ENCODE results near the gene LIPN. TPM values are rescaled to one million over a fixed set of nuclear protein-coding genes. Genes with fewer than 3 reads are reported as not detected.

LIPN gene
- total and polyA plus RNA-seq, 2 experiments from 2014 or later = 0.17 TPM; not detected in 1

- H4K20me1 ChIP-seq (ENCODE audit: insufficient read depth, poor library complexity, severe bottlenecking) = no peaks in the 10 kb centered on the region
- WGBS (ENCODE audit: low lambda C conversion rate, missing lambda C conversion rate) = 51% methylated on average over 2 of the region's 2 CpGs
- no peaks in the 10 kb centered on the region for H3K36me3 ChIP-seq (replicated peaks; ENCODE audit: insufficient read depth, low read depth)
- no peak overlapping the region for H3K27ac ChIP-seq
- H3K9me3 ChIP-seq (ENCODE audit: low read depth) = no peaks in the 10 kb centered on the region
- H3K4me3 ChIP-seq = no peak overlapping the region
- no peaks in the 10 kb centered on the region for H3K9me2 ChIP-seq (replicated peaks; ENCODE audit: insufficient read depth)
- no peaks in the 10 kb centered on the region for H3K79me2 ChIP-seq
- H3K27me3 ChIP-seq = no peaks in the 10 kb centered on the region
- no peak for DNase-seq (ENCODE audit: low spot score)
- no peak overlapping the region for H2AFZ ChIP-seq
- no peaks in the 10 kb centered on the region for H3K4me1 ChIP-seq (ENCODE audit: insufficient read depth)
- no peak for TF ChIP-seq CTCF (IDR thresholded peaks at IDR 0.05; ENCODE audit: poor library complexity)
- no peak overlapping the region for H3K4me2 ChIP-seq
Observed at GRCh38 chr10:88805361-88805760, 45.5 kb downstream of the LIPN start.

- DNase-seq (ENCODE audit: low spot score) = no peak
- H3K79me2 ChIP-seq = no peaks in the 10 kb centered on the region
- WGBS (ENCODE audit: low lambda C conversion rate, missing lambda C conversion rate) = 92% methylated on average over 3 of the region's 3 CpGs
- H3K27ac ChIP-seq = no peak overlapping the region
- H4K20me1 ChIP-seq (ENCODE audit: insufficient read depth, poor library complexity, severe bottlenecking) = no peaks in the 10 kb centered on the region
- no peaks in the 10 kb centered on the region for H3K27me3 ChIP-seq
- no peak overlapping the region for H3K4me3 ChIP-seq
- no peaks in the 10 kb centered on the region for H3K36me3 ChIP-seq (replicated peaks; ENCODE audit: insufficient read depth, low read depth)
- H3K9me2 ChIP-seq (replicated peaks; ENCODE audit: insufficient read depth) = no peaks in the 10 kb centered on the region
- no peaks in the 10 kb centered on the region for H3K9me3 ChIP-seq (ENCODE audit: low read depth)
- no peaks in the 10 kb centered on the region for H3K4me1 ChIP-seq (ENCODE audit: insufficient read depth)
- TF ChIP-seq EZH2phosphoT487 (IDR thresholded peaks at IDR 0.05; ENCODE audit: low read depth, severe bottlenecking, unreplicated experiment) (no peak), EZH2 (IDR thresholded peaks at IDR 0.05; ENCODE audit: borderline replicate concordance) (no peak), CTCF (IDR thresholded peaks at IDR 0.05; ENCODE audit: poor library complexity) (no peak)
- H3K4me2 ChIP-seq = no peak overlapping the region
- no peak overlapping the region for H2AFZ ChIP-seq
Observed at GRCh38 chr10:88805924-88806323, 46.1 kb downstream of the LIPN start.

GRCh38 chr10:88809621-88810020, 49.8 kb downstream of the LIPN start:
- no peaks in the 10 kb centered on the region for H3K27me3 ChIP-seq
- WGBS (ENCODE audit: low lambda C conversion rate, missing lambda C conversion rate) = 78% methylated on average over 4 of the region's 4 CpGs
- H3K4me3 ChIP-seq = no peak overlapping the region

More at GRCh38 chr10:88809621-88810020, 49.8 kb downstream of the LIPN start:
- TF ChIP-seq CTCF (IDR thresholded peaks at IDR 0.05; ENCODE audit: poor library complexity) (no peak), EZH2 (IDR thresholded peaks at IDR 0.05; ENCODE audit: borderline replicate concordance) (no peak), EZH2phosphoT487 (IDR thresholded peaks at IDR 0.05; ENCODE audit: low read depth, severe bottlenecking, unreplicated experiment) (no peak)
- Histone ChIP-seq H3K9me3 (ENCODE audit: low read depth) (no peaks in the 10 kb centered on the region), H3K4me1 (ENCODE audit: insufficient read depth) (no peaks in the 10 kb centered on the region), H3K9me2 (replicated peaks; ENCODE audit: insufficient read depth) (no peaks in the 10 kb centered on the region), H3K36me3 (replicated peaks; ENCODE audit: insufficient read depth, low read depth) (no peaks in the 10 kb centered on the region), H3K79me2 (no peaks in the 10 kb centered on the region), H3K27ac (no peak overlapping the region), H4K20me1 (ENCODE audit: insufficient read depth, poor library complexity, severe bottlenecking) (no peaks in the 10 kb centered on the region), H2AFZ (no peak overlapping the region), H3K4me2 (no peak overlapping the region)
- no peak for DNase-seq (ENCODE audit: low spot score)

Data from hepatocyte (in vitro differentiated cells).